HG02588 (cell line): ENCODE measurements around the gene MXRA8.
A peak's percentile ranks its signal among the peaks of the same experiment; 100 is the strongest.

Experiments
- ATAC-seq: cut with Tn5 transposase; IDR thresholded peaks from one replicate; pipeline ENCODE4 v1.9.1; 2021; ENCODE audit warnings: mild to moderate bottlenecking, moderate library complexity; ENCODE audit not compliant: unreplicated experiment

MXRA8 gene

GRCh38 chr1:1310476-1311053 lies 47.8 kb downstream of the MXRA8 start:
- no peak for ATAC-seq

GRCh38 chr1:1310109-1310385 lies 48.3 kb downstream of the MXRA8 start:
- no peak for ATAC-seq

DNA sequence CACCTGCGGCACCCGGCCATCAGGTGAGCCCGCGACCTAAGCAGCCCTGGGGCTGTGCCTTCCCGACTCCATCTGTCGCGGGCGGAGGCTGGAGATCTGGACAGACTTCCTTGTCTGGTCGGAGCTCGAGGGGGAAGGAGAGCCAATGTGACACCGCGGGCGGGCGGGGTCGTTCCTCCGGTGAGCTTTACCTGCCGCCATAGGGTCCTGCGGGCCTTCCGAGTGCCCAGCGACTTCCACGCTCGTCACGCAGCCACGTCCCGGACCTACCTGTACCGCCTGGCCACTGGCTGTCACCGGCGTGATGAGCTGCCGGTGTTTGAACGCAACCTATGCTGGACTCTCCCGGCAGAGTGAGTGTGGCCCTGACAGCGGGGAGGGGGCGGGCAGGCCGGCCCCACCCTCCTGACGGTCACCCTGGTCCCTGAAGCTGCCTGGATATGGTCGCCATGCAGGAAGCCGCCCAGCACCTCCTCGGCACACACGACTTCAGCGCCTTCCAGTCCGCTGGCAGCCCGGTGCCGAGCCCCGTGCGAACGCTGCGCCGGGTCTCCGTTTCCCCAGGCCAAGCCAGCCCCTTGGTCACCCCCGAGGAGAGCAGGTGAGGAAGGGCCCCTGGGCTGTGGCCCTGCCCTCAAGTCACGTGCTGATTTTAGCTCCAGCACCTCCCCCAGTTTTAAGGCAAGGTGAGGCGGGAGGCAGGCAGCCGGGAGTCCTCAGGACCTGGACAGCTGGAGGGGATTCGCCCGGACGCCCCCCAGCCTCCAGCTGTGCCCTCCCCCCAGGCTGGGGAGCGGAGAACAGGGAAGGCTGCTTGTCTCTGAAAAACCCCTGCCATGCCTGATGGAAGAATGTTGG lies 48.9 kb downstream of the MXRA8 start:
- ATAC-seq = no peak

GRCh38 chr1:1308756-1309250 lies 49.6 kb downstream of the MXRA8 start:
- peak; percentile 5 for ATAC-seq

GRCh38 chr1:1307923-1308755 lies 50.2 kb downstream of the MXRA8 start, which contains the start of the genes ACAP3 and PUSL1:
Gene ACAP3 (minus strand): TSS chr1:1307930. CDS start chr1:1307815, 115 bp downstream.
Gene PUSL1 (plus strand): TSS chr1:1308597. CDS start chr1:1308644, 47 bp downstream.
- ATAC-seq = peak; percentile 57

- ATAC-seq = peak; percentile 3
Measured at GRCh38 chr1:1307261-1307922, 51.0 kb downstream of the MXRA8 start.

DNA sequence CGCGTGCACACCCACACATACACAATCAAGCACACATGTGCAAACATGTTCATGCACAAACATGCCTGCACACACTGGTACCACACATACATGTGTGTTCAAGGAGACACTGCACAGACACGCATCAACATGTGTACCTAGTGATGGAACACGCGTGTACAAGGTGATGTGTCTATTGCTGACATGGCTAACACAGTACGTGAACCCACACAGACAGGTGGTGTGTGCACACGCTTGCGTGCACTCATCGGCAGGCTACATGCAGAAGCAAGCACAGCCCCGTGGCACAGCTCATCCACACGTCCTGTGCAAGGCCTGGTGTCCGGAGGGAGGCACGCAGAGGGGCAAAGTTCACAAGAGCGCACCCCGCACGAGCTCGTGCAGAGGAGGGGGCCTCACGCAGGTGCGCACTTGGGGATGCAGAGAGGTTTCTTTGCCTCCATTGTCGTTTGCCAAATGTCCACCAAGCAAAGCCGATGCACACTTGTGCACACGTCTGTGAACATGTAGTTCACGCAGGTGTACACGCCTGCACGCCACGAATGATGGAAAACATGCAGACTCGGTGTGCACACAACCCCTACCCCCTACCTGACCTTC lies 51.6 kb downstream of the MXRA8 start:
- ATAC-seq = no peak

DNA sequence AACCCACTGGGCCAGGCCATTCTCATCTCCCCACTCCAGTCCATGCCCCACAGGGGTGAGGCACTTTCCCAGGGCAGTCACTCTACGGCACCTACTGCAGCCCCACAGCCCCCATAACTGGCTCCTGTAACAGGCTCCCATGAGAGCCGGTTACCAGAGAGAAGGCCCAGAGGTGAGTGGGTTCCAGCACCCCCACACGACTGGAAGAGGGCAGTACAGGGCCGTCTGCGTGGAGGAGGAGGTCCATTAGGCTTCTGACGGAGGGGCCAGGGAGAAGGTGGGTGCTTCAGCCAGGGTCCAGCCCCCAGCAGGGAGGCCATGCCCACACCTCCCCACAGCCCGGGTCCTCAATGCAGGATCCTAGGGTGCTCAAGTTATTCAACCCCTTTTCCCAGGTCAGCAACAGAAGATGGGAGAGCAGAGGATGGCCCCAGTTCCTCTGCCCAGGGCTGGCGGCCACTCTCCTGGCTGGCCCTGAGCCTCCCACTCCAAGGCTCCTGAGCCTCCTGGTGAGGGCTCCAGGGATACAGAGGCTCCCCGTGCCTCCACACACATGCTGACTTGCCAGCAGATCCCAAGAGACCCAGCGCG lies 52.2 kb downstream of the MXRA8 start:
- no peak for ATAC-seq

DNA sequence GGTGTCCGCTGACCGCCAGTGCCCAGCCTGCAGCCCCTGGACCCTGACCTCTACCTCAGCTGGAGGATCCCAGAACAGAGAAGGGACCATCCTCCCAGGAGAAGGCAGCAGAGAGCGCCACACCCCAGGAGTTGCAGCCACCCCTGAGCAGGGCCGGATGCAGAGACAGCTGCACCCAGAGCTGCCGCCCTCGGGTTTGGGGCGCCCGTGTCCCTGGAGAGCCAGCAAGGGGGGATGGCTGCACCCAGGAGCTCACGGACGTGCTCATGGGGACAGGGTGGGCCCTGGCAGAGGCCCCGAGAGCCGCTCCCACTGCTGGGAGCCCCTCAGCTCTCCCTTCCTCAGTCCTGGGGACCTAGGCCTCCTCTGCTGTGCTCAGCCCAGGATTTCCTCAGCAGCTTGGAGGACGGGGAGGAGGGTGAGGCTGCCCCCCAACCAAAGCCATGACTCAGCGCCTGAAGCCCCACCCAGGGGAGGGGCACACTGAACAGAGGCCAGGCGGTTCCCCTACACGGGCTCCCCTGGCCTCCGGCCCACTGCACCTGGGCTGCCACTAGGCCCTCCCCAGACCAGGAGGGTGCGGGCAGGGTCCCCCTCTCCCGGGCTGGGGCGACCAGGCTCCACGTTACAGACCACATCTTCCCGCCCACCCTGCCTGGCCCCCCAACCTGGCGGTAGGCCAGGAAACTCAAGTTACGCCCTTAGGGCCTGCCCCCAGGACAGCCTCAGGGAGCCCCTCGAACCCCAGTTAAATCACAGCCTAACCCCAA lies 52.9 kb downstream of the MXRA8 start:
- ATAC-seq = no peak

DNA sequence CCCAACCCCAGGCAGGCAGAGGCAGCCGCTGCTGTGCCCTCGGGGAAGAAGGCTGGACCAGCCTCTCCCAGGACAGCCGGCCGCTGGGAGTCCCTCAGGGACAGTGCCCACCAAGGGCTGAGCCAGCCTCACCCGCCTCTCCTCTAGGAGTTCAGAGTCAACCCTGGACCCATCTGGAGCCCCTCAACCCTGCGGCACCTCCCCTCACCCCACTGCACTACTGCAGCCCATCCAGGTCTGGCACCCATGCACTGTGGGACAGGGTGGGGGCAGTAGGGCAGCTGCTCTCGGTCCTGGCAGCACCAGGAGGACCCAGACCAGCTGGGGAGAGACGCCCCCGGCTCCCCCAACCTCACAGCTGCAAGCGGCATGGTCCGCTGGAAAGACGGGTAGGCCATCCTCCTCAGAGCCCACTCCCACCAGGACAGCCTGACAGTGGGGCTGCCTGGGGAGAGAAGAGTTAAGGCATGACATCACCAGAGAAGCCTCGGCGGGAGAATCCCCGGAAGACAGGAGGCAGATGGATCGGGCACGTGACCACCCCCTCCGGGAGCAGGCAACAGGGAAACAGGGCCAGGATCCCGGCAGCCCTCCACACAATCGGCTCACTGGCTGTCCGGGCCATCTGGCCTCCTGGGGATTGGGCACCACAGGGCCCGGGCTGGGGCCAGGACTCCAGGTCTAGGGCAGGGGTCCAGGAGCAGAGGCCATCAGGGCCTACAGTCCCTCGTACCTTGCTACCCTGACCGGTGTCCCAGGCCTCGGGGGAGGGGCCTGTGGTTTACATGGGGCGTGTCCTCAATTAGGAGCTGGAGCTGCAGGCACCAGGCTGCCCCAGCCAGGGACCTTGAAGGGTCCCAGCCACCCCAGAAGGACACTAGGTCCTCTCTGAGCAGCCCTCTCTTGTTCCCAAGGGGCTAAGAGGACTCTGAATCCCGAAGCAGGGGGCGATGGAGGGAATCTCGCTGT lies 53.7 kb downstream of the MXRA8 start:
- ATAC-seq = no peak

DNA sequence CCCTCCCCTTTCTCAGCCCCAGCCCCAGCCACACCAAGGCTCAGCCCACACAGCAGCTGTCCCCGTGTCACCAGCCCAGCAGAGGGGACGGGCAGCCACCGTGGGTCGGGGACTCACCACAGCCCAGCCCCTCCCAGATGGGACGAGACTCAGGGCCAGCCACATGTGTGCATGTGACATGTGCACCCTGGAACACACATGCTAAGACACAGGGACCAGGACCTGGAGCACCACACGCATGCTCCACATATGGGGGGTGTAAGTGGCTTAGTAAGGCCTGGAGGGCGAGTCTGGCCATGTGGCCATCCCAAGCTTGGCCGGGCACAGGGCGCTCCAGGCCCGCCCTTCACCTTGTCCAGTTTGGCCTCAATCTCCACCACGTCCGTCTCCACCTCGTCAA lies 54.6 kb downstream of the MXRA8 start:
- ATAC-seq = no peak

GRCh38 chr1:1302951-1303509 lies 55.3 kb downstream of the MXRA8 start:
- no peak for ATAC-seq
